Measurements from ENCODE around the gene SAA2.
"Not testable (repeated sequence)": the region's sequence is repeated elsewhere in the genome, so short reads cannot be mapped to it uniquely, and the experiment has no call there.

Gene SAA2

DNA sequence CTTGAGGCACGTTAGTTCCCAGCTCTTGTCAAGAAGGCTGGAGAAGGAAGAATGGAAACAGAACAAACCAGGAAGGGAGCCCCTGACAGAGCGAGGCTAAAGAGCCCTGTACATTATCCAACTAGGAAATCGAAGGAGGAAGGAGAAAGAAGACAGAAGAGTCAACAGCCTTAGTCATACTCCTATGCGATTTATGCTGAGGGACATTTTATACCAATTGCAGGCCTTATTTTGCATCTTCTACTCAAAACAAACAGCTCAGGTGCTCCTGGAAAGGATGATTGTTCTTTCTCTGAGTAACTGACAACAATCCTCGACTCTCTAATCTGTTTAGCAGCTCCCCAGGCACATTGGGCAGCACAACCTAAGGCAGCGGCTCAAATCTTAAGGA is 1.3 kb downstream of the SAA2 start:
- DNase-seq (ENCODE audit: low spot score), result not testable (repeated sequence)

DNA sequence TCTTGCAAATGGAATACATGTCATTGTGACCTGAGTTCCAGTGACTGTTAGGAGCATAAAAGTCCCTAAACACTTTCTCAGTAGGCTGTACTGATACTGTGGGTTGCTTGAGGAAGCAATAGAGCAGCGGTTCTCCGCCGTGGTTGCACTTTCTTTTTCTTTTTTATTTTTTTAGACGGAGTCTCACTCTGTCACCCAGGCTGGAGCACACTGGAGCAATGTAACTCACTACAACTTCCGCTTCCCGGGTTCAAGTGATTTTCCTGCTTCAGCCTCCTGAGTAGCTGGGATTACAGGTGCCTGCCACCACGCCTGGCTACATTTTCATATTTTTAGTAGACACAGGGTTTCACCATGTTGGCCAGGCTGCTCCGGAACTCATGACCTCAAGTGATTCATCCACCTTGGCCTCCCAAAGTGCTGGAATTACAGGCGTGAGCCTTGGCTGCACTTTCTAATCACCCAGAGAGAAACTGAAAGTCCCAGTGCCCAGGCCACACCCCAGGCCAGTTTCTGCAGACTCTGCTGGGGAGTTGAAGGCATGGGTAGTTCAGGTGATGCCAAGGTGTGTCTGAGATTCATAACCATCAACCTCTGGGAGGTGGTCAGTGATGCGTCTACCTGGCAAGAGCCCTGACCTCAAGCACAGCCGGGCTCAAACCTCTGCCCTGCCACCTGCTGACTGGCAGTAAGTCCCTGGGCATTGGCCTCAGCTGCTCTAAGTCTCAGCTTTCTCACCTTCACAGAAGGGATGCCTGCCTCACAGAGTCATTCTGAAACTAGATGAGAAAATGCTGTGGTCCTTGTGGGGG is 1.9 kb downstream of the SAA2 start:
- DNase-seq (ENCODE audit: low spot score), result peak; percentile 64

DNA sequence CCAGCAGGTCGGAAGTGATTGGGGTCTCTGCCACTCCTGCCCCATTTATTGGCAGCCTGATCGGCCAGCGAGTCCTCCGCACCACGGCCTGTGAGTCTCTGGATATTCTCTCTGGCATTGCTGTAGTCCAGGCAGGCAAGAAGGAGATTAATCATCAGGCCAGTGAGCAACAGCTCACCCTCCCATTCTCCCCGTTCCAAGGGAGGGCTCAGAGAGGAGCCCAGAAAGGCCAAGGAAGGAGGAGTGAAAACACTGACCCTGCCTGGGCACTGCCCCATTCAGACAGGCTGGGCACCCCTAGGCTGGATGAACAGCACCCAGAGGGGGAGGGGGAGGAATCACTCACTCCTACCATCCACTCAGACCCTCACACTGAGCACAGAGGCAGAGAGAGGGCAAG is 3.1 kb downstream of the SAA2 start:
- no peak for DNase-seq (ENCODE audit: low spot score)

DNA sequence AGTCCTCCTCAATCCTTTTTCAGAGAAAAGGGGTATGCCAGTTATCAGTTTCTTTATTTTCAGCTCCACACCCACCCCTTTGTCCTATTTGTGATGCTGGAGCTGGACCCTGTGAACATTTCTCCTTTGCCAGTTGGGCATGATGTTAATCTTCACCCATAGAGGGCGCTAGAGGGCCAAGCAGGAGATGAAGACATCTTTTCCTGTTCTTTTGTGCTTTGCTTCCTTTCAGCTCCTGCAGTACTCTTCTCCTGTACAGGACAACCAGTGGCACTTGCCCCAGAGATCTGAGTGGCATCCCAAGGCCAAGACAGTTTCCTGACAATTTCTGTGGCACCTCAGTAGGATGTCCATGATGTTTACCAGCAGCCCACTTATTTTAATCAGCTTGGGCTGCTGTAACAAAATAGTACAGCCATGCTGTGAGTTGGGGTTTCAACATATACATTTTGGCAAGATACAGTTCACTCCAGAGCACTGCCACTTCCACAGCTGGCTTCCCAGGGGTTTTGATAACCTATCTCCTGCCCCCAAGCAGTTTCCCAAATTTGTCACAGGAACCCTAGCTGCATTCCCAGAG is 4.6 kb downstream of the SAA2 start:
- peak; percentile 85 for DNase-seq (ENCODE audit: low spot score)

DNA sequence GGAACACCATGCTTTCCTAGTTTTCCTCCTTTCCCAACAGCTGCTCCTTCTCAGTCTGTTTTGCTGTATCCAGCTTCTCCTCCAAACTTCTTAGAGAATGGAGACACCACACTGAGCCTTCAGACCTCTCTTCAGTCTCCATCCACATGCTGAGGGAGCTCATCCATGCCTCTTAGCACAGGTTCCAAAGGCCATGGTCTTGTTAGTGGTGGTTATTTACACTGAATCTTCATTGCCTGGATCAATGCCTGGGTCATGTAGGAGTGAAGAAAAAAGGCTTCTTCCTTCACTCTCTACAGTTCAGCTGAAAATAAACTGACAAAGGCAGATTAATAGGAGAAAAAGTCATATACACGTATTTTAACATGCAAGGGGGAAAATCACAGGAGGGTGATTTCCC is 8.8 kb downstream of the SAA2 start:
- no peak for DNase-seq (ENCODE audit: low spot score)

DNA sequence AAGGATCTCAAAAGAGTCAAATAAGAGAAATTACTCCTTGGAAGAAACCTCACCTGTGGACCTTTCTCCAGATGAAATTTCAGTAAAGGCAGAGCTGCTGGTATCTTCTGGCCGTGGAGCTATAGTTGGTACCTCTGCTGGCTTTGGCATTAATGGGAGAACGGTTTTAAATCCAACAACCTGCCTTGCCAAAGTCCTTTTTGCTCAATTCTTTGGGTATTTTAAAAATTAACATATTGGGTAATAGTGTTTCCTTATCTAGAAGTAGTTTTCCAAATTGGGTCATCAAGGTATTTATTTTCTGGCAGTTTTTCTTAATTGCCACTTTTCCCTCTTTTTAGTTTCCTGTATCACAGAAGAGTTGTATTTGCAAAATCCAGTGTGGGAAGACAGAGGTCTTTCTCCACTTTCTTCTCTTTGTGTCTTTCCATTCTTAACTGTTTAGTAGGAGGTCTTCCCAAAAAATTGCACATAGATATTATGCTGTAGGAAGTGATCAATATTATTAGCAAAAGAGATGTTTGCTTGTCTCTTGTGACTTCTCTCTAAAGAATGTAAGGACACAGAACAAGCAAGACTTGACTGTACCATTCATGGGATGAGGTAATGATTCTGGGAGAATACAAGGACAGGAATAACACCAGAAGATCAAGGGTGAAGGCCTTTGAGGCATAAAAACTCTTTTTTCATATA is 11.7 kb downstream of the SAA2 start, which contains the start of gene SAA4:
SAA4 (minus strand) TSS at position 139 of the 693 bp plus-strand sequence. CDS start 876 bp downstream, outside the sequence.
- no peak for DNase-seq (ENCODE audit: low spot score)

DNA sequence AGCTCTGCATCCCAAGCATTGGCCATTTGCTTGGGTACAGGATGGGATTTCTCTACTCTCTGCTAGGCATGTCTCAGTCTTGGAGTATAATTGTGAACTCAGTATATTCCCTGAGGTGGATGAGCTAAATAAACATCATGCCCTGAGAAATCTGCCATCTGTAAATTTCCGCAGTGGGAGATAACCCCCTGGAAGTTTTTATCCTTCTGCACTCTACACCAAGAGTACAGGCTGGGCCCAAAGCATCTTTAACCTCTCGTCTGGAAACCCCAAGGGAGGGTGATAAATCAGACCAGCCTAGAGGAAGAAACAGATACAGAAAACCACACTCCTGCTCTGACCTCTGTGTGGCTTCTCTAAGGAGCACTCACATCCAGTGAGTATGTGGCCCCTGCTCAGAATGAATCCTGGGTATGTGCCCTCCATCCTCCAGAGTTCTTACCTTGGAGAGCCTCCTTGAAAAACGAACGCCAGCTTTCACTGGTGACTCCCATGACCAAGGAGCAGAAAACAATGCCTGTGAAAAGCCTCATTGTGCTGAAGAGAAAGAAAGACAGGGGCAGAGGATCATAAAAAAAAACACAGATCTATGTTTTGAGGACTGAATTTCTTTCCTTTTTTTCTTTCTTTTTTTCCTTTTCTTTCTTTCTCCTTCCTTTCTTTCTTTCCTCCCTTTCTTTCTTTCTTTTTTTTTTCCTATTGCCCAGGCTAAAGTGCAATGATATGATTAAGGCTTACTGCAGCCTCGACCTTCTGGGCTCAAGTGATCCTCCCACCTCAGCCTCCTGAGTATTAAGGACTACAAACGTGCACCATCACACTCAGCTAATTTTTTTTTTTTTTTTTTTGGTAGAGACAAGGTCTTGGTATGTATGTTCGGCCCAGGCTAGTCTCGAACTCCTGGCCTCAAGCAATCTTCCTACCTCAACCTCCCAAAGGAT is 12.8 kb downstream of the SAA2 start:
- no peak for DNase-seq (ENCODE audit: low spot score)

DNA sequence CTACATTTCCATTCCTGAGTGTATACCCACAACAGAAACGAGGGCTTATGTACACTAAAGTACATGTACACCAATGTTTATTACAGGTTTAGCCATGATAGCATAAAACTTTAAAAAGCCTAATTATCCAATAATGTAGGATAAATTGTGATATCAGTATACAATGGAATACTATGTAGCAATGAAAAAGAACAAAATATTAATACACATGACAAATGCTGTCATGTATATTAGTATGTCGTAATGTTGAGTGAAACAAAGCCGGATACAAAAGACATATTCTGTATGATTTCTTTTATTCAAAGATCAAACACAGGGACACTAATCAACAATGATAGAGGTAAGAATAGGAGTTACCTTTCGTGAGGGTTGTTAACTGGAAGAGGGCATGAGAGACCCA is 14.6 kb downstream of the SAA2 start:
- no peak for DNase-seq (ENCODE audit: low spot score)

DNA sequence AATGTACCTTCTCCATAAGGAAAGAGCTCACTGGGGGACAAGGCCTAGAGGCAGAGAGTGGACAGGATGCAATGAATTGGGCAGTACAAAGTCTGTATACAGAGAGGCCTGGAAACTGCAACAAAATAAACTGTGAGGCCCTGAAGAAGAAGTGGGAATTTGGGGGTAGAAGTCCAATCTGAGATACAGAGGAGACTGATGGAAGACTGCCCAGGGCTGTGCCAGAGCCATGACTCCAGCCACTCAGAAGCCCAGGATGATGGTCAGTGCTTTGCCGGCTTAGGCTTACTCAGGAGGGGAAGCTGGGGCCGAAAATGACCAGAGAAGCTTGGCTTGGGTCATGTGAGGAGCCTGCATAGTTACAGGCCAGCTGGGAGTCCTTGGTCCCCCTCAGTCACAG is 17.6 kb downstream of the SAA2 start:
- DNase-seq (ENCODE audit: low spot score), result no peak

DNA sequence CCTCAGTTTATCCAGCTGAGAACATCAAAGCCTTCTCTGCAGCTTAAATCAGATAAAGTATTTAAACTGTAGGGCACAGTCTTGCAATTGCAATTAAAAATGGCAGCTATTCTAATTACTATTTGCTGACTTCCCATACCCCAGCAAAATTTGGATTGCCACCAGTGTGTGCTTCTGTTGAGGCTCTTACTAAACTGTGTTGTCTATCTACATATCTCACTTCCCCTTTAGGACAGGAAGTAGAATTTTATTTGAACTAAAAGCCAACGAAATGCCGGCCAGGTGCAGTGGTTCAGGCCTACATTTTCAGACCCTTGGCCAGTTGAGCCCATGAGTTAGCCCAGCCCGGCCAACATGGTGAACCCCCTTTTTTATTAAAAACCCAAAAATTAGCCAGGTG is 19.0 kb downstream of the SAA2 start:
- DNase-seq (ENCODE audit: low spot score), result no peak

DNA sequence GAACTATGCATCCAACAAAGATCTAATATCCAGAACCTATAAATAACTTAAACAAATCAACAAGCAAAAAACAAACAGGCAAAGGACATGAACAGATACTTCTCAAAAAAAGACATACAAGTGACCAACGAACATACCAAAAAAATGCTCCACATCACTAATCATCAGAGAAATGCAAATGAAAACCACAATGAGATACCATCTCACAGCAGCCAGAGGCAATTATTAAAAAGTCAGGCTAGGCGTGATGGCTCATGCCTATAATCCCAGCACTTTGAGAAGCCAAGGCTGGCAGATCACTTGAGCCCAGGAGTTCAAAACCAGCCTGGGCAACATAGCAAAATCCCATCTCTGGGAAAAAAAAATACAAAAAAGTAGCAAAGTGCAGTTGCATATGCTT is 22.6 kb downstream of the SAA2 start:
- no peak for DNase-seq (ENCODE audit: low spot score)

DNA sequence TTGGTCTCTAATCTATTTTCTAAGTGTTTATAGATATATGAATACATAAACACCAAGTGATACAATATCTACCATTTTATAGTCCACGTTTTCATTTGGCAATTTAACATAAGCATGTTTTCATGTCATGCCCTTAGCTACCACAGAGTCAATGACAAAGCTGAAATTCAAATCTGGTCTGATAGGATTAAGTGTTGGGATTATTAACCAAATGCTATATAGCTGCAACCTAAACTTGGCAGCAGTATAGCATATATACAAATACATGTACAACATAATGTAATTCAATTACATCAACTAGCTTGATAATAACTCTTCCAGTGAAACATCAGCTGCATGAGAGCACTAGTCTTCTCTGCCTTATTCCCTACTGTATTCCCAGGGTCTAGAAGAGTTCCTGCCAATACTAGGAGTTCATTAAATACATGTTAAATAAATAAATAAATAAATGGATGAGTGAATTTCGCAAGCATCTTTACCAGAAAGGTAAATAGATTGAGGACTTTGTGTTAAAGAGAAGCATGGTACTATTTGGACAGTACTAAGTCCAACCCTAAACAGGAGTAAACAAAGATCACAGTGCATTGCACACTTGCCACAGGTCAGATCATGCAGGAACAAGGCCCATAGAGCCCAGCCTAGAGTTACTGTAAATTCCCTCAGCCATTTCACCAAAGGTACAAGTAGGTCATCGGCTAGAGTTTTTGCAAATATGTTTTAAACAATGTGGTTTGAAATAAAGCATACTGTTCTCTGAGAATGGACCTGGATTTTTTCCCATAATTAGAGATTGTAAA is 24.7 kb downstream of the SAA2 start:
- no peak for DNase-seq (ENCODE audit: low spot score)

DNA sequence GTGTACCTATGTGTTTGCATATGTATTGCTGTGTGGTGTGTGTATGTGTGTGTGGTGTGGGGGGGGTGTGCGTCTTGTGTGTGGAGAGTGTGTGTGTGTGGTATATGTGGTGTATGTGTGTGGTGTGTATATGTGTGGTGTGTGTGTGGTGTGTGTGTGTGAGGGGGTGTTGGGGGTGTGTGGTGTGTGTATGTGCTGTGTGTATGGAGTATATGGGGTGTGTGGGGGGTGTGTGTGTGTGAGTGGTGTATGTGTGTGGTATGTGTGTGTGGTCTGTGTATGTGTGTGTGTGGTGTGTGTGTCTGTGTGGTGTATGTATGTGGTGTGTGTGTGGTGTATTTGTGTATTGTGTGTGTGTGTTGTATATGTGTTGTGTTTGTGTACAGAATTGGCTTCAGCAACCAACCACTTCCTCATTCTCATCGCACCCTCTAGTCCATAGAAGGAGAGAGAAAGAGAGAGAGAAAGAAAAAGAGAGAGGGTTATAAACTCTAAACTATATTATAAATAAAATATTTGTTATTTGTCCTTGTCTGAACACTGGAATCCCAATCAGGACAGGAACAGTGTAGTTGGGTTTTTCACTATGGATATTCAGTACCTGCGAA is 25.6 kb downstream of the SAA2 start:
- no peak for DNase-seq (ENCODE audit: low spot score)

DNA sequence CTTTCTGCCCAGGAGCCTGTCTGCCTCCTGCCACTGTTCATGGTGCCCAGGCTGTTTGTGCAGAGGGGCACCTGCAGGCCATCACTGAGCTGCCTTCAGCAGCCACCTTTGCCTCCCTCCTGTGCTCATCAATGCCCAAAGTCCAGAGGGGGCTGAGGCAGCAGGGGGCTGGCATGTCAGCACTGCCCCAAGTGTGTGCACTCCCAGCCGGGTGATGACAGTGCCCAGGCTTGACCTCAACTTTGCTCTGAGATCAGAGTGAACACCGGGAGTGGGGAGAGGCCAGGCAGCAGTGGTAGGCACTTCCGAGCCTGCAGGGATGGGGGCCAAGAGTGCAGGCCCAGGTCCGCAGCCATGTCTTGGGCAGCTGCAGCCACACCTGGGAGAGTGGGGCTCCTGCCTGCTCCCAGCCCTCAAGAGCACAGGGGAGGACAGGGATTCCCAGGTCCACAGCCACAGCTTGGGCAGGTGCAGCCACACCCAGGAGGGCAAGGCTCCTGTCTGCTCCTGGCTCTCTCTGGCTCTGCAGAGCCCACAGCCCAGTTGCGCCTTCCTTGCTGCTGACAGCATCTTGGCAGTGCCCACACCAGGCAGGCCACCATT is 27.1 kb downstream of the SAA2 start:
- no peak for DNase-seq (ENCODE audit: low spot score)

DNA sequence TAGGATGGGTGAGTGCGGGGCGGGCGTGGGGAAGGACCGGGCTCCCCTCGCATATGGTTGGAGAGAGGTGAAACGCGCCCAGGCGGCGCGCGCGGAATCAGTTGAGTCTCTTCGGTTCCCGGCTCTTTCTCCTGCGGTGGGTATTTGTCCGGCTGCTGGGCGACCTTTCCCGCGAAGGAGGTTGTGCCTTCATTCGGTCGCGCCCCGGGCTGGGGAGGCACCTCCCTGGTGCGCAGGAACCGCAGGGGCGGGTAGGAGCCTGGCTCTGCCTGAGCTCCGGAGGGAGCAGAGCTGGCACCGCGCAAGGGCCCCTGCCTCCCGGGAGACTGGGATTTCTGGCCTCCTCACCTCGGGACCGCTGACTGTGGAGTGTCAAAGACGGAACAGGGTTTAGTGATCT is 39.4 kb downstream of the SAA2 start:
- DNase-seq (ENCODE audit: low spot score), result no peak

DNA sequence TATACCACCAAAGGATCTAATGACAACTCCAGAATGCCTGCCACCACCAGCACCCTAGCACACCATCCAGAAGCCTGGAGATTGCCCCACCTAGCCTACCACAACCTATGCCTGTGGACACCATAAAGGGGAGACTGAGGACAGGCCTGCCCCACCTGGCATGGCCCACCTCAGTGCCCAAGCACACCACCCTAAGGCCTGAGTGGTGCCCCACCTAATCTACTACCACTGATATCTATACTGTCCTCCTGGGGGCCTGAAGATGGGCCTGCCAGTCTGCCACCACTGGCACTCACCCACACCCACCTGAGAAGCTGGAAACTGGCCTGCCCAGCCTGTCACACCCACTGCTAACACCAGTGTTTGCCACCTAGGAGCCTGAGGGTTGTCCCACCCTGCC is 43.7 kb downstream of the SAA2 start:
- no peak for DNase-seq (ENCODE audit: low spot score)

DNA sequence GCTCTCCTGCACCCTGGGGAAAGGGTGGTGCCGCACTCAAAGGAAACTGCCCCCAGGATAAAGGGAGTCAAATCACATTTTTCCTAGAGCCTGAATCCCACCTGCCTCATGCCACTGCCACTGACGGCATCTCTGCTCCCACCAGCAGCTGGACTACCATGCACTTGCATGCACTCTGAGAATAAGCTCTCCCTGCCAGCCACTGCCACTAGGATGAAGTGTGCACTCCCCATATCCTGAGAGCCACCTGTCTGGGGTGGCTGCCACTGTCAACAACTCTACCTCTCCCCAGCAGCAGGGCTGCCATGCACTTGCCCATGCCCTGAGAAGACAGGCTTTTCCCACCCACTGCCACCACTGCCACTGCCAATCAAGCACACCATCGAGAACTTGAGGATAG is 44.2 kb downstream of the SAA2 start:
- no peak for DNase-seq (ENCODE audit: low spot score)

DNA sequence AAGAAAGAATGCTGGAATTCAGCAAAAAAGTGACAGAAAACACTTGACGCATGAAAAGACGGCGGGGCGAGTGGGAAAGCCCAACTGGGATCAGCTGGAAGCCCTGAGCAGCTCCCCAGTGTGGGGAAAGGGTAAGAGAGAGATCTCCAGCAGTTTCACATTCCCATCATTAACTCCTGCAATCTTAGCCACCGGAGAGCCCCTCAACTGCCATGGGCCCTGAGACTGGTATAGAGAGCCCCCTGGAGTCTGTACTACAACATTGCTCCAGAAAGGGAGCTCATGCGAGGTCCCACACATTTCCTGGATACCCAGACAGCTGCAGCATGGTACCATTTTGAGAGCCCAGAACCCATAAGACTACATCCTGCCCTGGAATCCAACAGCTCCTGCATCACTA is 44.7 kb downstream of the SAA2 start:
- DNase-seq (ENCODE audit: low spot score), result peak; percentile 6

DNA sequence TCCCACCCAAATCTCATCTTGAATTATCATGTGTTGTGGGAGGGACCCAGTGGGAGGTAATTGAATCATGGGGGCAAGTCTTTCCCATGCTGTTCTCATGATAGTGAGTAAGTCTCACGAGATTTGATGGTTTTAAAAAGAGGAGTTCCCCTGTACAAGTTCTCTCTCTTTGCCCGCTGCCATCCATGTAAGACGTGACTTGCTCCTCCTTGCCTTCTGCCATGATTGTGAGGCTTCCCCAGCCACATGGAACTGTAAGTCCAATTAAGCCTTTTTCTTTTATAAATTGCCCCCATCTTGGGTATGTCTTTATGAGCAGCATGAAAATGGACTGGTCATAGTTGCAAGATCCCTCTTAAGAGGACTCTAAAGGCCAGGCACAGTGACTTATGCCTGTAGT is 50.7 kb downstream of the SAA2 start:
- DNase-seq (ENCODE audit: low spot score), result not testable (repeated sequence)

DNA sequence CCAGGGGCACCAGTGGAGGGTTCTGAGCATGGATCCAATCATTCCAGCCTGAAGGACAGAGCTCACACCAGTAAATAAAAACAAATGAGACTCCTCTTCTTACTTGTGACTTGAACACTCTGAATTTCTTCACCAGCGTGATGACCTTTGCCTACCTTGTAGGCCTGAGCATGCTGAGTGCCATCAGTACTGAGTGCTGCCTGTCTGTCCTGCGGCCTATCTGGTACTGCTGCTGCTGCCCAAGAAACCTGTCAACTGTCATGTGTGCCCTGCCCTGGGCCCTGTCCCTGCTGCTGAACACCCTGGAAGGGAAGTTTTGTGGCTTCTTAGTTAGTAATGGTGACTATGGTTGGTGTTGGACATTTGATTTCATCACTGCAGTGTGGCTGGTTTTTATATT is 51.9 kb downstream of the SAA2 start:
- DNase-seq (ENCODE audit: low spot score), result no peak
